SK-N-MC (cell line): ENCODE data around the gene DNAJA4.

Experiments used
- DNase-seq: peaks from one replicate; pipeline ENCODE4 v3.0.0-alpha.2; 2011; ENCODE audit warnings: low read depth, low spot score
- H3K27ac ChIP-seq: fragments of 200-600 bp; sonication (generic); 2 replicates; pipeline ENCODE4 v1.5.1; 2016; ENCODE audit warnings: mixed run types
- H3K36me3 ChIP-seq: fragments of 200-600 bp; sonication (generic); 2 replicates; pipeline ENCODE4 v1.6.1; 2017; ENCODE audit warnings: antibody characterized with exemption, low read length, mixed read lengths; ENCODE audit not compliant: insufficient read depth
- H3K4me3 ChIP-seq: fragments of 200-600 bp; sonication (generic); 2 replicates; pipeline ENCODE4 v1.5.1; 2016
- H3K9ac ChIP-seq: fragments of 200-600 bp; sonication (generic); 2 replicates; pipeline ENCODE4 v1.8.0; 2017; ENCODE audit warnings: mixed run types, mixed read lengths; ENCODE audit not compliant: insufficient read length
- H3K9me3 ChIP-seq: fragments of 200-600 bp; sonication (generic); 2 replicates; pipeline ENCODE4 v1.6.1; 2017; ENCODE audit warnings: low read depth, mild to moderate bottlenecking, antibody characterized with exemption, low read length, moderate library complexity, mixed read lengths
- EZH2 ChIP-seq: fragments of 200-600 bp; sonication (generic); IDR thresholded peaks from one replicate; pipeline ENCODE4 v1.6.1; 2017; ENCODE audit warnings: antibody characterized with exemption
- FOXP2 ChIP-seq: optimal IDR thresholded peaks from 2 replicates; pipeline ENCODE3; 2011; ENCODE audit warnings: mild to moderate bottlenecking, moderate library complexity; ENCODE audit not compliant: insufficient read depth; ENCODE audit errors: extremely low read length, control extremely low read depth
- POLR2AphosphoS5 ChIP-seq: IDR thresholded peaks from 2 replicates; pipeline ENCODE4 v1.6.1; 2012; ENCODE audit warnings: mild to moderate bottlenecking, low read depth, low read length, borderline replicate concordance

DNAJA4 gene

GRCh38 chr15:78321041-78321570 is 56.7 kb downstream of the DNAJA4 start:
- TF ChIP-seq EZH2, result no peak
- TF ChIP-seq FOXP2, result no peak
- TF ChIP-seq POLR2AphosphoS5, result no peak
- no peak overlapping the region for H3K9ac ChIP-seq
- H3K36me3 ChIP-seq, result no peaks in the 10 kb centered on the region
- H3K9me3 ChIP-seq, result no peaks in the 10 kb centered on the region
- H3K27ac ChIP-seq, result peak overlapping the region; percentile 81; the same call in 1 of the 2 replicates
- DNase-seq, result no peak
- no peak overlapping the region for H3K4me3 ChIP-seq

- H3K36me3 ChIP-seq, result no peaks in the 10 kb centered on the region
- TF ChIP-seq FOXP2 (no peak), POLR2AphosphoS5 (no peak), EZH2 (no peak)
- H3K4me3 ChIP-seq, result peak overlapping the region; percentile 58; the same call in 1 of the 2 replicates
- H3K27ac ChIP-seq, result peak overlapping the region; percentile 81; the same call in 1 of the 2 replicates
- H3K9ac ChIP-seq, result peak overlapping the region; percentile 60
- no peak for DNase-seq
- no peaks in the 10 kb centered on the region for H3K9me3 ChIP-seq
These were observed 57.4 kb downstream of the DNAJA4 start for GRCh38 chr15:78321786-78322185.

- DNase-seq, result peak; percentile 77
- TF ChIP-seq EZH2 (no peak), POLR2AphosphoS5 (peak; percentile 17; the same call in 1 of the 2 replicates), FOXP2 (peak; percentile 96)
- Histone ChIP-seq H3K4me3 (peak overlapping the region; percentile 58), H3K27ac (peak overlapping the region; percentile 81), H3K9me3 (no peaks in the 10 kb centered on the region), H3K36me3 (no peaks in the 10 kb centered on the region), H3K9ac (peak overlapping the region; percentile 60)
These were observed 57.9 kb downstream of the DNAJA4 start for GRCh38 chr15:78322243-78322642.

- Histone ChIP-seq H3K9me3 (no peaks in the 10 kb centered on the region), H3K36me3 (no peaks in the 10 kb centered on the region), H3K4me3 (peak overlapping the region; percentile 58), H3K9ac (peak overlapping the region; percentile 60), H3K27ac (peak overlapping the region; percentile 81)
- no peak for TF ChIP-seq FOXP2
- no peak for TF ChIP-seq EZH2
- TF ChIP-seq POLR2AphosphoS5, result no peak
- no peak for DNase-seq
These were observed 58.6 kb downstream of the DNAJA4 start for GRCh38 chr15:78322724-78323521.

- Histone ChIP-seq H3K36me3 (no peaks in the 10 kb centered on the region), H3K9ac (no peak overlapping the region), H3K4me3 (no peak overlapping the region), H3K27ac (no peak overlapping the region), H3K9me3 (no peaks in the 10 kb centered on the region)
- TF ChIP-seq EZH2 (no peak), POLR2AphosphoS5 (no peak), FOXP2 (no peak)
- DNase-seq, result no peak
These were observed 59.3 kb downstream of the DNAJA4 start for GRCh38 chr15:78323693-78324092.

GRCh38 chr15:78324144-78324543 is 59.8 kb downstream of the DNAJA4 start:
- no peak for TF ChIP-seq EZH2
- TF ChIP-seq POLR2AphosphoS5, result no peak
- TF ChIP-seq FOXP2, result no peak
- Histone ChIP-seq H3K9ac (no peak overlapping the region), H3K4me3 (no peak overlapping the region), H3K36me3 (no peaks in the 10 kb centered on the region), H3K9me3 (no peaks in the 10 kb centered on the region), H3K27ac (0 out of 2 replicates have a peak overlapping the region, but pooled peaks have one; percentile 0)
- DNase-seq, result no peak

GRCh38 chr15:78325092-78325843 is 60.9 kb downstream of the DNAJA4 start:
- TF ChIP-seq EZH2, result no peak
- TF ChIP-seq POLR2AphosphoS5, result no peak
- no peak for TF ChIP-seq FOXP2
- Histone ChIP-seq H3K9ac (no peak overlapping the region), H3K27ac (0 out of 2 replicates have a peak overlapping the region, but pooled peaks have one; percentile 57), H3K36me3 (no peaks in the 10 kb centered on the region), H3K9me3 (no peaks in the 10 kb centered on the region), H3K4me3 (no peak overlapping the region)
- DNase-seq, result no peak

GRCh38 chr15:78327466-78327865 is 63.1 kb downstream of the DNAJA4 start:
- Histone ChIP-seq H3K4me3 (no peak overlapping the region), H3K9ac (no peak overlapping the region), H3K9me3 (no peaks in the 10 kb centered on the region), H3K27ac (no peak overlapping the region), H3K36me3 (no peaks in the 10 kb centered on the region)
- TF ChIP-seq POLR2AphosphoS5 (no peak), FOXP2 (no peak), EZH2 (no peak)
- DNase-seq, result no peak
